A549 (cell line): ENCODE data around the gene ZSWIM9. TPM values are rescaled to one million over a fixed set of nuclear protein-coding genes. Genes with fewer than 3 reads are reported as not detected.

ENCODE experiments used
- ATAC-seq, 2 experiments: fragments of 200-7000 bp in 1 of 2; fragments of >200 bp in 1 of 2; cut with Nextera tagmentation in 1 of 2; cut with Tn5 transposase in 1 of 2; 3 replicates each; pipeline versions ENCODE4 v1.8.0 to v1.9.1; 2018 to 2020; ENCODE audit warnings: mild to moderate bottlenecking in 1 of 2, moderate library complexity in 1 of 2
- CTCF ChIA-PET: fragments of 300-600 bp; sonication (Branson Sonifier 250); formaldehyde crosslinking; extraction: SDS; loops from one replicate; lab custom pipeline; 2021; ENCODE audit warnings: antibody characterized with exemption, inconsistent platforms; lab: Yijun Ruan, JAX
- POLR2A ChIA-PET: fragments of 350-600 bp; formaldehyde crosslinking; extraction: SDS; loops from one replicate; lab custom pipeline; 2021; ENCODE audit warnings: antibody characterized with exemption, inconsistent platforms; lab: Yijun Ruan, JAX
- DNase-seq, 2 experiments: peaks; one replicate each; pipeline versions ENCODE4 v3.0.0 to v3.0.0-alpha.2; 2011 to 2016; ENCODE audit warnings: low read depth in 1 of 2, low spot score in 1 of 2
- FAIRE-seq: peaks from 2 replicates; lab custom pipeline; 2011; peaks lifted over from hg19 to GRCh38; lab: Jason Lieb, UNC
- H3K27ac ChIP-seq, 2 experiments: fragments of >200 bp; sonication (Bioruptor Twin); formaldehyde crosslinking; 3 replicates each; pipeline ENCODE4 v1.5.1; 2016 to 2017
- H3K4me1 ChIP-seq: fragments of >200 bp; sonication (Bioruptor Twin); formaldehyde crosslinking; 3 replicates; pipeline ENCODE4 v1.6.1; 2016
- H3K4me2 ChIP-seq: fragments of >200 bp; sonication (Bioruptor Twin); formaldehyde crosslinking; 3 replicates; pipeline ENCODE4 v1.6.1; 2016
- H3K4me3 ChIP-seq: fragments of >200 bp; sonication (Bioruptor Twin); formaldehyde crosslinking; 3 replicates; pipeline ENCODE4 v1.5.1; 2016
- H3K9me3 ChIP-seq: fragments of >200 bp; sonication (Bioruptor Twin); formaldehyde crosslinking; 3 replicates; pipeline ENCODE4 v1.6.1; 2016
- BHLHE40 ChIP-seq: IDR thresholded peaks from 2 replicates; pipeline ENCODE4 v1.6.1; 2012; ENCODE audit warnings: low read depth, low read length, inconsistent platforms
- CBX2 ChIP-seq: fragments of 200-600 bp; sonication (generic); IDR thresholded peaks from 2 replicates; pipeline ENCODE4 v1.6.1; 2016; ENCODE audit warnings: low read depth, mild to moderate bottlenecking, borderline replicate concordance
- CEBPB ChIP-seq, 2 experiments: fragments of >200 bp in 1 of 2; sonication (Bioruptor Twin) in 1 of 2; formaldehyde crosslinking in 1 of 2; IDR thresholded peaks; 2 replicates each; pipeline ENCODE4 v1.6.1; 2012 to 2016
- CHD4 ChIP-seq: fragments of 200-600 bp; sonication (generic); IDR thresholded peaks from 2 replicates; pipeline ENCODE4 v1.6.1; 2016; ENCODE audit warnings: antibody characterized with exemption, mild to moderate bottlenecking, borderline replicate concordance
- EHMT2 ChIP-seq: fragments of 200-600 bp; sonication (generic); IDR thresholded peaks from 2 replicates; pipeline ENCODE4 v1.6.1; 2016; ENCODE audit warnings: antibody characterized with exemption, low read depth, mild to moderate bottlenecking, moderate library complexity
- EP300 ChIP-seq, 2 experiments: fragments of >200 bp; sonication (Bioruptor Twin); formaldehyde crosslinking; IDR thresholded peaks; 2 replicates in 1 of 2; 3 replicates in 1 of 2; pipeline ENCODE4 v1.6.1; 2016 to 2017
- GATA3 ChIP-seq: IDR thresholded peaks from 2 replicates; pipeline ENCODE4 v1.6.1; 2012; ENCODE audit warnings: borderline replicate concordance
- HEYL ChIP-seq: fragments of 250-450 bp; sonication (Bioruptor Pico); IDR thresholded peaks from 2 replicates; pipeline ENCODE4 v1.8.0; 2021; ENCODE audit warnings: mild to moderate bottlenecking, moderate library complexity
- HOXA7 ChIP-seq: fragments of 250-450 bp; sonication (Bioruptor Pico); IDR thresholded peaks from 2 replicates; pipeline ENCODE4 v1.5.0; 2020; ENCODE audit warnings: mild to moderate bottlenecking, moderate library complexity
- HOXB13 ChIP-seq: fragments of 250-450 bp; sonication (Bioruptor Pico); IDR thresholded peaks from 2 replicates; pipeline ENCODE4 v1.5.0; 2020; ENCODE audit warnings: low read depth, mild to moderate bottlenecking, moderate library complexity
- KDM1A ChIP-seq: fragments of 200-600 bp; sonication (generic); IDR thresholded peaks from 2 replicates; pipeline ENCODE4 v1.6.1; 2016; ENCODE audit warnings: low read depth, mild to moderate bottlenecking
- KDM5A ChIP-seq: fragments of 200-600 bp; sonication (generic); IDR thresholded peaks from 2 replicates; pipeline ENCODE4 v1.6.1; 2016; ENCODE audit warnings: antibody characterized with exemption, mild to moderate bottlenecking
- NR3C1 ChIP-seq: fragments of >200 bp; sonication (Bioruptor Twin); formaldehyde crosslinking; IDR thresholded peaks from 3 replicates; pipeline ENCODE4 v1.6.1; 2017
- PHF8 ChIP-seq: fragments of 200-600 bp; sonication (generic); IDR thresholded peaks from 2 replicates; pipeline ENCODE4 v1.6.1; 2016; ENCODE audit warnings: low read depth, mild to moderate bottlenecking, antibody characterized with exemption, moderate library complexity, borderline replicate concordance
- RARB ChIP-seq: fragments of 250-450 bp; sonication (Bioruptor Pico); IDR thresholded peaks from 2 replicates; pipeline ENCODE4 v1.8.0; 2021; ENCODE audit warnings: mild to moderate bottlenecking, moderate library complexity
- RCOR1 ChIP-seq: fragments of 150-350 bp; IDR thresholded peaks from 2 replicates; pipeline ENCODE4 v1.6.1; 2014; ENCODE audit warnings: antibody characterized with exemption, low read length, low read depth
- REST ChIP-seq: fragments of 200-600 bp; sonication (generic); IDR thresholded peaks from 2 replicates; pipeline ENCODE4 v1.6.1; 2016; ENCODE audit warnings: antibody characterized with exemption, mild to moderate bottlenecking, moderate library complexity
- RFX5 ChIP-seq: fragments of 450-650 bp; IDR thresholded peaks from 2 replicates; pipeline ENCODE4 v1.7.1; 2014; ENCODE audit warnings: antibody characterized with exemption, mild to moderate bottlenecking, moderate library complexity
- RNF2 ChIP-seq: fragments of 200-600 bp; sonication (generic); IDR thresholded peaks from 2 replicates; pipeline ENCODE4 v1.6.1; 2016; ENCODE audit warnings: low read depth, mild to moderate bottlenecking, antibody characterized with exemption, moderate library complexity, borderline replicate concordance
- SMC3 ChIP-seq: fragments of >200 bp; sonication (Bioruptor Twin); formaldehyde crosslinking; IDR thresholded peaks from 3 replicates; pipeline ENCODE4 v1.6.1; 2018; ENCODE audit warnings: inconsistent platforms
- SREBF2 ChIP-seq: fragments of 450-650 bp; IDR thresholded peaks from 2 replicates; pipeline ENCODE4 v1.6.1; 2014; ENCODE audit warnings: mild to moderate bottlenecking, moderate library complexity
- TP53 ChIP-seq: fragments of 250-450 bp; sonication (Bioruptor Pico); IDR thresholded peaks from 2 replicates; pipeline ENCODE4 v1.5.0; 2021; ENCODE audit warnings: mild to moderate bottlenecking, moderate library complexity
- ZC3H11A ChIP-seq: fragments of 450-650 bp; IDR thresholded peaks from 2 replicates; pipeline ENCODE4 v1.6.1; 2014; ENCODE audit warnings: antibody characterized with exemption, mild to moderate bottlenecking
- ZFP36 ChIP-seq: fragments of 450-650 bp; IDR thresholded peaks from 2 replicates; pipeline ENCODE4 v1.6.1; 2014; ENCODE audit warnings: borderline replicate concordance; ENCODE audit not compliant: partially characterized antibody
- ZSCAN20 ChIP-seq: fragments of 250-450 bp; sonication (Bioruptor Pico); IDR thresholded peaks from 2 replicates; pipeline ENCODE4 v1.8.0; 2022; ENCODE audit warnings: mild to moderate bottlenecking, moderate library complexity
- WGBS: methylation state at CpG from one replicate; pipeline ENCODE4 v1.1.6; 2017; ENCODE audit errors: missing lambda C conversion rate; 5-methylcytosine and 5-hydroxymethylcytosine counted together
- polyA plus RNA-seq, 4 experiments: library from polyadenylated mRNA; depleted of rRNA in 3 of 4; stranded (reverse); fragments of >200 nt; fragmentation: RNase III in 1 of 4; extraction: RNeasy Plus Mini Kit Qiagen cat#74134 plus additional on column Dnase treatment in 1 of 4; gene quantifications; 2 replicates in 3 of 4; 3 replicates in 1 of 4; pipeline ENCODE4 v1.2.3, GENCODE V29; 2011 to 2017
- TF ChIP-seq, protein P1 (sequence below): fragments of 250-450 bp; sonication (Bioruptor Pico); IDR thresholded peaks from 2 replicates; pipeline ENCODE4 v1.5.0; 2021; ENCODE audit warnings: mild to moderate bottlenecking, moderate library complexity, borderline replicate concordance
- TF ChIP-seq, protein P2 (sequence below): fragments of >200 bp; sonication (Bioruptor Twin); formaldehyde crosslinking; IDR thresholded peaks from 3 replicates; pipeline ENCODE4 v1.6.1; 2016
- TF ChIP-seq, protein P3 (sequence below): IDR thresholded peaks from 2 replicates; pipeline ENCODE4 v1.6.1; 2012; ENCODE audit warnings: low read depth, borderline replicate concordance

Gene ZSWIM9
- polyA plus RNA-seq, 2 of the 4 experiments (the other 2 are of a cell fraction): 1.2 to 13.4 TPM

GRCh38 chr19:48213959-48214358, 43.5 kb downstream of the ZSWIM9 start:
- POLR2A ChIA-PET: no interaction called here
- H3K4me1 ChIP-seq: no peaks in the 10 kb centered on the region
- WGBS: 79% methylated on average over 5 of the region's 5 CpGs
- no peaks in the 10 kb centered on the region for H3K9me3 ChIP-seq
- no peak overlapping the region for H3K4me3 ChIP-seq
- TF ChIP-seq CBX2: no peak
- no peak for TF ChIP-seq HOXB13
- TF ChIP-seq RFX5: no peak
- TF ChIP-seq, protein P1, sequence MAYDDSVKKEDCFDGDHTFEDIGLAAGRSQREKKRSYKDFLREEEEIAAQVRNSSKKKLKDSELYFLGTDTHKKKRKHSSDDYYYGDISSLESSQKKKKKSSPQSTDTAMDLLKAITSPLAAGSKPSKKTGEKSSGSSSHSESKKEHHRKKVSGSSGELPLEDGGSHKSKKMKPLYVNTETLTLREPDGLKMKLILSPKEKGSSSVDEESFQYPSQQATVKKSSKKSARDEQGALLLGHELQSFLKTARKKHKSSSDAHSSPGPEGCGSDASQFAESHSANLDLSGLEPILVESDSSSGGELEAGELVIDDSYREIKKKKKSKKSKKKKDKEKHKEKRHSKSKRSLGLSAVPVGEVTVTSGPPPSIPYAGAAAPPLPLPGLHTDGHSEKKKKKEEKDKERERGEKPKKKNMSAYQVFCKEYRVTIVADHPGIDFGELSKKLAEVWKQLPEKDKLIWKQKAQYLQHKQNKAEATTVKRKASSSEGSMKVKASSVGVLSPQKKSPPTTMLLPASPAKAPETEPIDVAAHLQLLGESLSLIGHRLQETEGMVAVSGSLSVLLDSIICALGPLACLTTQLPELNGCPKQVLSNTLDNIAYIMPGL (CRISPR knock-in tag): no peak
- no peak for TF ChIP-seq ZFP36
- no peak for TF ChIP-seq EP300 (IDR thresholded peaks at IDR 0.05)
- no peak for TF ChIP-seq CEBPB (IDR thresholded peaks at IDR 0.05)
- TF ChIP-seq SMC3: no peak
- no peak for TF ChIP-seq GATA3
- no peak for TF ChIP-seq RARB (CRISPR knock-in tag)
- TF ChIP-seq NR3C1: no peak
- TF ChIP-seq, protein P2, sequence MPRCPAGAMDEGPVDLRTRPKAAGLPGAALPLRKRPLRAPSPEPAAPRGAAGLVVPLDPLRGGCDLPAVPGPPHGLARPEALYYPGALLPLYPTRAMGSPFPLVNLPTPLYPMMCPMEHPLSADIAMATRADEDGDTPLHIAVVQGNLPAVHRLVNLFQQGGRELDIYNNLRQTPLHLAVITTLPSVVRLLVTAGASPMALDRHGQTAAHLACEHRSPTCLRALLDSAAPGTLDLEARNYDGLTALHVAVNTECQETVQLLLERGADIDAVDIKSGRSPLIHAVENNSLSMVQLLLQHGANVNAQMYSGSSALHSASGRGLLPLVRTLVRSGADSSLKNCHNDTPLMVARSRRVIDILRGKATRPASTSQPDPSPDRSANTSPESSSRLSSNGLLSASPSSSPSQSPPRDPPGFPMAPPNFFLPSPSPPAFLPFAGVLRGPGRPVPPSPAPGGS: no peak
- no peak for TF ChIP-seq KDM1A
- no peak for TF ChIP-seq RCOR1
- no peak for TF ChIP-seq ZSCAN20 (CRISPR knock-in tag)
- no peak for TF ChIP-seq BHLHE40
- no peak overlapping the region for H3K4me2 ChIP-seq
- H3K27ac ChIP-seq: no peak overlapping the region
- no peak for FAIRE-seq
- no peak for DNase-seq
- no peak for ATAC-seq
- CTCF ChIA-PET: interaction anchor here (1.4 to 3.6 kb wide), 2 partner anchors 11 to 15 kb away, joined by 5 to 17 read pairs; no protein-coding TSS in a partner anchor

DNA sequence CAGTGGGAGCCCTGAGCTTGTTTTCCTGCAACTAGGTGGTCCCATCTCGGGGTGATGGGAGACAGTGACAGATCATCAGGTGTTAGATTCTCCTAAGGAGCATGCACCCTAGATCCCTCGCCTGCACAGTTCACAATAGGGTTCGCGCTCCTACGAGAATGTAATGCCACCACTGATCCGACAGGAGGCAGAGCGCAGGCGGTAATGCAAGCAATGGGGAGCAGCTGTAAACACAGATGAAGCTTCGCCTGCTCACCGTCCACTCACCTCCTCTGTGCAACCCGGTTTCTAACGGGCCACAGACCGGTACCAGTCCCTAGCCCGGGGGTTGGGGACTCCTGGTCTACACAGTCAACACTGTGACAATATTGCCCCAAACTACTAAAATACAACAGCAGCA, 46.5 kb downstream of the ZSWIM9 start:
- 63% methylated on average over 14 of the region's 14 CpGs for WGBS

More for the DNA sequence above, 46.5 kb downstream of the ZSWIM9 start:
- Histone ChIP-seq H3K4me2 (no peak overlapping the region), H3K4me3 (no peak overlapping the region), H3K27ac (no peak overlapping the region), H3K4me1 (no peaks in the 10 kb centered on the region), H3K9me3 (no peaks in the 10 kb centered on the region)
- FAIRE-seq (no peak), ATAC-seq (peak in 1 of 2 experiments; percentile 56; a peak in 3 of 6 replicates), DNase-seq (no peak)
- CTCF ChIA-PET: interaction anchor here (0.6 to 2.5 kb wide), 4 partner anchors 10 to 279 kb away, joined by 3 to 9 read pairs (median 6); no protein-coding TSS in a partner anchor
- POLR2A ChIA-PET: interaction anchor here (1.1 kb wide), 1 partner anchor 13 kb away, joined by 6 read pairs; no protein-coding TSS in a partner anchor
- TF ChIP-seq, protein P3, sequence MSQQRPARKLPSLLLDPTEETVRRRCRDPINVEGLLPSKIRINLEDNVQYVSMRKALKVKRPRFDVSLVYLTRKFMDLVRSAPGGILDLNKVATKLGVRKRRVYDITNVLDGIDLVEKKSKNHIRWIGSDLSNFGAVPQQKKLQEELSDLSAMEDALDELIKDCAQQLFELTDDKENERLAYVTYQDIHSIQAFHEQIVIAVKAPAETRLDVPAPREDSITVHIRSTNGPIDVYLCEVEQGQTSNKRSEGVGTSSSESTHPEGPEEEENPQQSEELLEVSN: no peak
- TF ChIP-seq RNF2 (no peak), REST (no peak), SREBF2 (no peak), KDM5A (no peak), CHD4 (no peak), ZC3H11A (no peak), HEYL (CRISPR knock-in tag) (no peak), CBX2 (no peak), RCOR1 (no peak), SMC3 (no peak), TP53 (CRISPR knock-in tag) (no peak), NR3C1 (no peak), ZFP36 (no peak), EP300 (IDR thresholded peaks at IDR 0.05) (no peak), BHLHE40 (no peak), PHF8 (no peak), EHMT2 (no peak), HOXA7 (CRISPR knock-in tag) (no peak)
- TF ChIP-seq, protein P1 (CRISPR knock-in tag): no peak
- TF ChIP-seq, all 56 proteins: peak for 0
